Right lobe of liver (tissue), 6 donors: Measurements from ENCODE around the gene SLC17A9. TPM values are rescaled to one million over a fixed set of nuclear protein-coding genes. Genes with fewer than 3 reads are reported as not detected.

Experiments used
- ATAC-seq, 4 donors: fragments of 200-7000 bp; cut with Tn5 transposase; one replicate each; pipeline ENCODE4 v1.9.1; 2020; ENCODE audit warnings: mild to moderate bottlenecking in 4 of 4, moderate library complexity in 4 of 4
- DNase-seq, 3 donors: peaks; one replicate each; pipeline ENCODE4 v3.0.0-alpha.2; 2020
- H3K27ac ChIP-seq, 3 donors: fragments of 200-600 bp; one replicate each; pipeline ENCODE4 v1.8.0; 2022
- H3K27me3 ChIP-seq, 2 donors: fragments of 200-600 bp; one replicate each; pipeline ENCODE4 v1.8.0; 2022
- H3K36me3 ChIP-seq, 4 donors: fragments of 200-600 bp; sonication (generic) in 1 of 4; one replicate each; pipeline versions ENCODE4 v1.5.1 to v1.8.0; 2017 to 2022; ENCODE audit warnings: control low read depth in 1 of 4
- H3K4me1 ChIP-seq, 4 donors: fragments of 200-600 bp; sonication (generic) in 1 of 4; one replicate each; pipeline versions ENCODE4 v1.5.1 to v1.8.0; 2017 to 2022; ENCODE audit warnings: control low read depth in 1 of 4
- H3K4me3 ChIP-seq, 3 donors: fragments of 200-600 bp; one replicate each; pipeline ENCODE4 v1.8.0; 2022
- H3K9me3 ChIP-seq, 4 donors: fragments of 200-600 bp; sonication (generic) in 1 of 4; one replicate each; pipeline versions ENCODE4 v1.5.1 to v1.8.0; 2017 to 2022; ENCODE audit warnings: control low read depth in 1 of 4
- POLR2A ChIP-seq: fragments of 450-650 bp; IDR thresholded peaks from one replicate; pipeline ENCODE4 v1.6.1; 2017; ENCODE audit warnings: antibody characterized with exemption, mild to moderate bottlenecking
- WGBS: methylation state at CpG from one replicate; pipeline ENCODE4 v1.1.6; 2018; ENCODE audit warnings: low coverage, low lambda C conversion rate; ENCODE audit not compliant: insufficient coverage; ENCODE audit errors: missing lambda C conversion rate; 5-methylcytosine and 5-hydroxymethylcytosine counted together
- intact Hi-C, 2 donors: fragments of 100-400 bp; cut with DNase I; formaldehyde crosslinking; loops; one replicate each; pipeline versions ENCODE4 v1.11.2 to v1.14.1; 2022
- total RNA-seq, 6 experiments: library from RNA; depleted of rRNA in 2 of 6; stranded (reverse); fragments of >200 nt in 2 of 6; fragmentation: NEBNext Ultra II Directional in 3 of 6; extraction: Animal tissue kit (Norgen Biotek cat#: 25700) in 3 of 6; gene quantifications; one replicate each; pipeline versions ENCODE4 v1.1.0 to v1.2.4, GENCODE V29; 2016 to 2023
- TF ChIP-seq, protein P1 (sequence below), 4 donors: fragments of 200-600 bp in 3 of 4; fragments of 450-650 bp in 1 of 4; IDR thresholded peaks; one replicate each; pipeline versions ENCODE4 v1.5.1 to v1.8.0; 2016 to 2022; ENCODE audit warnings: antibody characterized with exemption in 4 of 4, mild to moderate bottlenecking in 2 of 4
- donor health status: DM: no; HTN: yes; CAD: no.
- donor health status: DM: no; HTN: no; CAD: no.
- donor health status: DM: no; HTN: no; CAD: no.
- donor health status: DM: no; HTN: yes; CAD: no.
- donor health status: DM: no; HTN: yes; CAD: no.

Gene SLC17A9
- total RNA-seq, 6 experiments from 2014 or later, result 29.8 to 99.4 (median 54.1) TPM

GRCh38 chr20:62961310-62961783 lies 8.8 kb downstream of the SLC17A9 start:
- Histone ChIP-seq H3K36me3 (peaks cover 0 to 60% (median 23%) of the 10 kb centered on the region in 4 donors), H3K4me3 (no peak overlapping the region), H3K27ac (no peak overlapping the region), H3K4me1 (peaks cover 0 to 8% (median 2%) of the 10 kb centered on the region in 4 donors), H3K27me3 (no peaks in the 10 kb centered on the region), H3K9me3 (no peaks in the 10 kb centered on the region)
- intact Hi-C loops, result loop anchor here in 1 of 2 donors (10.0 kb wide), 1 partner anchor 57 kb away; no protein-coding TSS in a partner anchor
- TF ChIP-seq, protein P1, sequence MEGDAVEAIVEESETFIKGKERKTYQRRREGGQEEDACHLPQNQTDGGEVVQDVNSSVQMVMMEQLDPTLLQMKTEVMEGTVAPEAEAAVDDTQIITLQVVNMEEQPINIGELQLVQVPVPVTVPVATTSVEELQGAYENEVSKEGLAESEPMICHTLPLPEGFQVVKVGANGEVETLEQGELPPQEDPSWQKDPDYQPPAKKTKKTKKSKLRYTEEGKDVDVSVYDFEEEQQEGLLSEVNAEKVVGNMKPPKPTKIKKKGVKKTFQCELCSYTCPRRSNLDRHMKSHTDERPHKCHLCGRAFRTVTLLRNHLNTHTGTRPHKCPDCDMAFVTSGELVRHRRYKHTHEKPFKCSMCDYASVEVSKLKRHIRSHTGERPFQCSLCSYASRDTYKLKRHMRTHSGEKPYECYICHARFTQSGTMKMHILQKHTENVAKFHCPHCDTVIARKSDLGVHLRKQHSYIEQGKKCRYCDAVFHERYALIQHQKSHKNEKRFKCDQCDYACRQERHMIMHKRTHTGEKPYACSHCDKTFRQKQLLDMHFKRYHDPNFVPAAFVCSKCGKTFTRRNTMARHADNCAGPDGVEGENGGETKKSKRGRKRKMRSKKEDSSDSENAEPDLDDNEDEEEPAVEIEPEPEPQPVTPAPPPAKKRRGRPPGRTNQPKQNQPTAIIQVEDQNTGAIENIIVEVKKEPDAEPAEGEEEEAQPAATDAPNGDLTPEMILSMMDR (IDR thresholded peaks at IDR 0.05), result no peak
- no peak for TF ChIP-seq POLR2A
- ATAC-seq (no peak), DNase-seq (peak in 1 of 3 donors; percentile 44)
- 77% methylated on average over 3 of the region's 19 CpGs for WGBS

DNA sequence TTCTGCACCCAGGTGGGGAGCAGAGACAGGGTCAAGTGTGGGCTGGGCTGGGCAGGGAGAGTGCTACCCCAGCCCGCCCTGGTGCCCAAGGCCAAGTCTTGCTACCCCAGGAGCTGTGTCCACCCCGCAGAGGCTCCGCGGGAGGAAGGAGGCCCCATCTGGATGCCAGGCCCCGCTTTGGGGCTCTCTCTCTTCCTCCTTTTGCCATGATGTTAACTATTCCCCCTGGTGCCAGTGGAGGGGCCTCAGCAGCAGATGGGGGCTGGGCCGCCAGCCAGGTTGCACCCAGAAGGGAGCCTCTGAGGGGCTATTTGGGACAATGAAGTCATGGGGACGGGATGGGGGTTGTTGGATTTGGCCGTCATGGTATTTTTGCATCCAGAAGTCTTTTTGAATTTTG lies 9.3 kb downstream of the SLC17A9 start:
- WGBS, result 87% methylated on average over 3 of the region's 8 CpGs
- Histone ChIP-seq H3K36me3 (peaks cover 0 to 60% (median 23%) of the 10 kb centered on the region in 4 donors), H3K27ac (no peak overlapping the region), H3K4me3 (no peak overlapping the region), H3K27me3 (no peaks in the 10 kb centered on the region), H3K9me3 (no peaks in the 10 kb centered on the region), H3K4me1 (peaks cover 0 to 3% (median under 1%) of the 10 kb centered on the region in 4 donors)
- intact Hi-C loops, result loop anchor here in 1 of 2 donors (10.0 kb wide), 1 partner anchor 57 kb away; no protein-coding TSS in a partner anchor
- no peak for TF ChIP-seq POLR2A
- TF ChIP-seq, protein P1 (IDR thresholded peaks at IDR 0.05), result no peak
- DNase-seq (peak in 1 of 3 donors; percentile 17), ATAC-seq (no peak)

DNA sequence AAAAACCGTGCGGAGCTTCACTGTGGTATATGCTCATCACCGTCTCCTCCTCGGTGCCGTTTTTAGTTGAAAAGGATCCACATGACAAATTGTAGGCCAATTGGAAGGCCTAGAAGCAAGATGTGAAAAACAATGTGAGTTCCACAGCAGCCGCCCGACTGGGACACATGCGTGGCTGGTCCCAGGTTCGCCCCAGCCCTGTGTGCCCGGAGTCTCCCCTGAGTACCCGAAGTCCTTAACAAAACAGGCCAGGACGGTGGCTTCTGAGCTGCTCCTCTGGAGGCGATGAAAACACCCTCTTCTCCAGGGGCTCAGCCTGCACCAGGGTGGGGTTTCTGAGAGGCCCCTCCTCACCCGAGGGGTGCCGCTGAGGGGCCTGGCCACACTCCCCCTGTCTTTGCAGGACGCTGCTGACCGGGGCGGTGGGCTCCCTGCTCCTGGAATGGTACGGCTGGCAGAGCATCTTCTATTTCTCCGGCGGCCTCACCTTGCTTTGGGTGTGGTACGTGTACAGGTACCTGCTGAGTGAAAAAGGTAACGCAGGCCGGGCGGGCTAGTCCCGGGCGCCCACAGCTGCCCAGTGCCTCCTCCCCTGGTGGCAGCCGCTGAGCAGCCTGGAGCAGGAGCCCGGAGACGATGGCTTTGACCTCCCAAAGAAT lies 9.8 kb downstream of the SLC17A9 start:
- Histone ChIP-seq H3K36me3 (peaks cover 0 to 59% (median 21%) of the 10 kb centered on the region in 4 donors), H3K9me3 (no peaks in the 10 kb centered on the region), H3K4me1 (no peaks in the 10 kb centered on the region), H3K4me3 (no peak overlapping the region), H3K27ac (no peak overlapping the region), H3K27me3 (no peaks in the 10 kb centered on the region)
- no peak for TF ChIP-seq POLR2A
- TF ChIP-seq, protein P1 (IDR thresholded peaks at IDR 0.05), result no peak
- DNase-seq (peak in 1 of 3 donors; percentile 45), ATAC-seq (no peak)
- 82% methylated on average over 7 of the region's 30 CpGs for WGBS
- intact Hi-C loops, result loop anchor here in 1 of 2 donors (10.0 kb wide), 1 partner anchor 58 kb away; no protein-coding TSS in a partner anchor

GRCh38 chr20:62962891-62963613 lies 10.5 kb downstream of the SLC17A9 start:
- H3K27ac ChIP-seq, result no peak overlapping the region
- TF ChIP-seq POLR2A, result no peak
- TF ChIP-seq, protein P1 (IDR thresholded peaks at IDR 0.05), result no peak
- peaks cover 0 to 52% (median 21%) of the 10 kb centered on the region in 4 donors for H3K36me3 ChIP-seq
- no peaks in the 10 kb centered on the region for H3K27me3 ChIP-seq
- ATAC-seq (peak in 1 of 4 donors; percentile 5), DNase-seq (peak in 1 of 3 donors; percentile 51)
- WGBS, result 71% methylated on average over 7 of the region's 32 CpGs
- intact Hi-C loops, result loop anchor here in 1 of 2 donors (10.0 kb wide), 1 partner anchor 58 kb away; no protein-coding TSS in a partner anchor
- no peaks in the 10 kb centered on the region for H3K9me3 ChIP-seq
- peaks cover 0 to 2% (median 0%) of the 10 kb centered on the region in 4 donors for H3K4me1 ChIP-seq
- H3K4me3 ChIP-seq, result no peak overlapping the region
